Measurements from ENCODE around the gene USP48.

Gene USP48

DNA sequence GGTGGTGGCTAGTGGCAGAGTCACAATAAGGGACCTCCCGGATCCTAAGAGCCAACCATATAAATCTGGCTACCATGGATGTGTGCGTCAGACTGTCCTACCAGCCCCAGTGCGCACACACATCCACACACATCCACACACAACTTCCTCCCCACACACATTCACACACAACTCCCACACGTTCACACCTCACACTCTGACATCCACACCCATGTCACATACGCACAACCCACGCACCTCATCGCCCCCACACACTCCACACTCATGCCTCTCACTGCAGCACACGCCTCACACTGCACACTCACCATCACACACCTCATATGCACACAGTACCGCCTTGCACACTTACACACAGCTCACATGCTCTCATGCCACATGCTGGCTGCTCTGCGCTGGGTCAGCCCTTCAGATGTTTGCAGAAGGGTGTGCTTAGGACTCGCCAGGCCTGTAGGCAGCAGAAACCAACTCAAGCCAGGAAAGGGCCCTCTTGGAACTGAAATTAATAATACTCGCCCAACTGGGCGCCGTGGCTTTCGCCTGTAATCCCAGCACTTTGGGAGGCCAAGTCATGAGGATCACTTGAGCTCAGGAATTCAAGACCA is 32.1 kb upstream of the USP48 start:
- POLR2A ChIA-PET: no interaction called here
- no peak overlapping the region for H3K4me3 ChIP-seq (ENCODE audit: low read depth, low read length)
- CTCF ChIA-PET: no interaction called here

DNA sequence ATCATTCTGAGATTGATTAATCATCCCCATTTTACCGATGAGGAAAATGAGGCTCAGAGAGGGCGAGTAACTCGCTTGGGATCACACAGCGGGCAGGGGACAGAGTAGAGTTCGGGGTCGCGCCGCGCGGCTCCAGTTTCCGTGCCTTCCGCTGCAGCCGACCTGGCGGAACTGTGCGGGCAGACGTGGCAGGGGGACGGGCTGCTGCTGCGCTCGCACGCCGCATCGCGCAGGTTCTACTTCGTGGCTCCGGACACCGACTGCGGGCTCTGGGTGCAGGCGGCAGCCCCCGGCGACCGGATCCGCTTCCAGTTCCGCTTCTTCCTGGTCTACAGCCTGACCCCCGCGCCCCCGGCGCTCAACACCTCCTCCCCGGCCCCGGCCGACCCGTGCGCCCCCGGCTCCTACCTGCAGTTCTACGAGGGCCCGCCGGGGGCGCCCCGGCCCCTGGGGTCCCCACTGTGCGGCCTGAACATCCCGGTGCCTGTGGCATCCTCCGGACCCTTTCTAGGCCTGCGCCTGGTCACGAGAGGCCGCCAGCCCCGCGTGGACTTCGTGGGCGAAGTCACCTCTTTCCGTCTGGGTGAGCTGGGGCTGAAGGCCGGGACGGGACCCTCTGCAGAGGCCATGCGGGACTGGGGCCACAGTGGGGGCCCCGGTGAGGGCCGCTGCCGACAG is 31.4 kb upstream of the USP48 start:
- TF ChIP-seq MZF1 (tag by site-specific recombination; IDR thresholded peaks at IDR 0.05; ENCODE audit: borderline replicate concordance) (no peak), ZNF777 (tag by site-specific recombination; IDR thresholded peaks at IDR 0.05; ENCODE audit: borderline replicate concordance) (no peak), ZNF654 (tag by site-specific recombination; IDR thresholded peaks at IDR 0.05; ENCODE audit: low read depth) (no peak), ZNF768 (tag by site-specific recombination; IDR thresholded peaks at IDR 0.05) (peak; percentile 59; the same call in 1 of the 2 replicates), ZNF157 (tag by site-specific recombination; IDR thresholded peaks at IDR 0.05) (no peak), ZNF426 (tag by site-specific recombination; IDR thresholded peaks at IDR 0.05) (no peak)
- TF ChIP-seq, protein P1, sequence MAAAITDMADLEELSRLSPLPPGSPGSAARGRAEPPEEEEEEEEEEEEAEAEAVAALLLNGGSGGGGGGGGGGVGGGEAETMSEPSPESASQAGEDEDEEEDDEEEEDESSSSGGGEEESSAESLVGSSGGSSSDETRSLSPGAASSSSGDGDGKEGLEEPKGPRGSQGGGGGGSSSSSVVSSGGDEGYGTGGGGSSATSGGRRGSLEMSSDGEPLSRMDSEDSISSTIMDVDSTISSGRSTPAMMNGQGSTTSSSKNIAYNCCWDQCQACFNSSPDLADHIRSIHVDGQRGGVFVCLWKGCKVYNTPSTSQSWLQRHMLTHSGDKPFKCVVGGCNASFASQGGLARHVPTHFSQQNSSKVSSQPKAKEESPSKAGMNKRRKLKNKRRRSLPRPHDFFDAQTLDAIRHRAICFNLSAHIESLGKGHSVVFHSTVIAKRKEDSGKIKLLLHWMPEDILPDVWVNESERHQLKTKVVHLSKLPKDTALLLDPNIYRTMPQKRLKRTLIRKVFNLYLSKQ (tag by site-specific recombination; IDR thresholded peaks at IDR 0.05; ENCODE audit: borderline replicate concordance): no peak
- no peaks in the 10 kb centered on the region for H3K36me3 ChIP-seq (ENCODE audit: control insufficient read depth in 2 of 2, insufficient read depth in 1 of 2, low read length in 2 of 2)
- H3K4me1 ChIP-seq (ENCODE audit: control insufficient read depth, insufficient read depth, low read length): no peaks in the 10 kb centered on the region
- H3K4me3 ChIP-seq (ENCODE audit: low read depth, low read length): no peak overlapping the region
- no peaks in the 10 kb centered on the region for H3K9me3 ChIP-seq (ENCODE audit: control insufficient read depth, insufficient read depth, low read depth, low read length)
- ChIA-PET POLR2A (no interaction called here), CTCF (no interaction called here)
- H3K27ac ChIP-seq (ENCODE audit: extremely low read depth, low read depth, low read length): no peak overlapping the region

More for the DNA sequence above, 32.1 kb upstream of the USP48 start:
- TF ChIP-seq ZNF600 (tag by site-specific recombination; IDR thresholded peaks at IDR 0.05): peak; percentile 62; the same call in 1 of the 2 replicates
- TF ChIP-seq ZNF544 (tag by site-specific recombination; IDR thresholded peaks at IDR 0.05): no peak
- peak; percentile 40; the same call in 1 of the 2 replicates for TF ChIP-seq ZNF658 (tag by site-specific recombination; IDR thresholded peaks at IDR 0.05)
- peak; percentile 99 for TF ChIP-seq ZFHX2 (tag by site-specific recombination; conservative IDR thresholded peaks at IDR 0.05)
- TF ChIP-seq, protein P2, sequence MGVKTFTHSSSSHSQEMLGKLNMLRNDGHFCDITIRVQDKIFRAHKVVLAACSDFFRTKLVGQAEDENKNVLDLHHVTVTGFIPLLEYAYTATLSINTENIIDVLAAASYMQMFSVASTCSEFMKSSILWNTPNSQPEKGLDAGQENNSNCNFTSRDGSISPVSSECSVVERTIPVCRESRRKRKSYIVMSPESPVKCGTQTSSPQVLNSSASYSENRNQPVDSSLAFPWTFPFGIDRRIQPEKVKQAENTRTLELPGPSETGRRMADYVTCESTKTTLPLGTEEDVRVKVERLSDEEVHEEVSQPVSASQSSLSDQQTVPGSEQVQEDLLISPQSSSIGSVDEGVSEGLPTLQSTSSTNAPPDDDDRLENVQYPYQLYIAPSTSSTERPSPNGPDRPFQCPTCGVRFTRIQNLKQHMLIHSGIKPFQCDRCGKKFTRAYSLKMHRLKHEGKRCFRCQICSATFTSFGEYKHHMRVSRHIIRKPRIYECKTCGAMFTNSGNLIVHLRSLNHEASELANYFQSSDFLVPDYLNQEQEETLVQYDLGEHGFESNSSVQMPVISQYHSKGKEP (tag by site-specific recombination; IDR thresholded peaks at IDR 0.05): no peak
- TF ChIP-seq, protein P3, sequence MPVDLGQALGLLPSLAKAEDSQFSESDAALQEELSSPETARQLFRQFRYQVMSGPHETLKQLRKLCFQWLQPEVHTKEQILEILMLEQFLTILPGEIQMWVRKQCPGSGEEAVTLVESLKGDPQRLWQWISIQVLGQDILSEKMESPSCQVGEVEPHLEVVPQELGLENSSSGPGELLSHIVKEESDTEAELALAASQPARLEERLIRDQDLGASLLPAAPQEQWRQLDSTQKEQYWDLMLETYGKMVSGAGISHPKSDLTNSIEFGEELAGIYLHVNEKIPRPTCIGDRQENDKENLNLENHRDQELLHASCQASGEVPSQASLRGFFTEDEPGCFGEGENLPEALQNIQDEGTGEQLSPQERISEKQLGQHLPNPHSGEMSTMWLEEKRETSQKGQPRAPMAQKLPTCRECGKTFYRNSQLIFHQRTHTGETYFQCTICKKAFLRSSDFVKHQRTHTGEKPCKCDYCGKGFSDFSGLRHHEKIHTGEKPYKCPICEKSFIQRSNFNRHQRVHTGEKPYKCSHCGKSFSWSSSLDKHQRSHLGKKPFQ (tag by site-specific recombination; IDR thresholded peaks at IDR 0.05): peak; percentile 84
- peak; percentile 99 for TF ChIP-seq EGR2 (tag by site-specific recombination; IDR thresholded peaks at IDR 0.05; ENCODE audit: low read depth)
- Histone ChIP-seq H3K4me1 (ENCODE audit: control insufficient read depth, insufficient read depth, low read length) (no peaks in the 10 kb centered on the region), H3K36me3 (ENCODE audit: control insufficient read depth in 2 of 2, insufficient read depth in 1 of 2, low read length in 2 of 2) (no peaks in the 10 kb centered on the region), H3K9me3 (ENCODE audit: control insufficient read depth, insufficient read depth, low read depth, low read length) (no peaks in the 10 kb centered on the region), H3K27ac (ENCODE audit: extremely low read depth, low read depth, low read length) (no peak overlapping the region)

DNA sequence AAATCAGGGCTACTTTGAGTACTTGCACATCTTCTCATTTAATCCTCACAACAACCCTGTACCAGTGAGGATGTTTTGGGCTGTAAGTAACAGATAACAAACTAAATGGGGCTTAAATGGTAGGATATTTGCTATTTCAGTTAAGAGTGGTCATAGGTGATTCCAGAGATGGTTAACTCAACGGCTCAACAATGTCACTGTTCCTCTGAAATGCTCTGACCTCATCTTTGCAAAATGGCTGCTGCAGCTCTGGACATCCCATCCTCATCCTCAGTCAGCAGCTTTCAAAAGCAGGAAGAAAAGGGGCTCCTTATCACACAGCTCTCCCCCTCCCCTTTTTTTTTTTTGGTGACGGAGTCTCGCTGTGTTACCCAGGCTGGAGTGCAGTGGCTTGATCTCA is 30.6 kb upstream of the USP48 start:
- no peak overlapping the region for H3K4me3 ChIP-seq (ENCODE audit: low read depth, low read length)
- H3K4me1 ChIP-seq (ENCODE audit: control insufficient read depth, insufficient read depth, low read length): no peaks in the 10 kb centered on the region
- H3K27ac ChIP-seq (ENCODE audit: extremely low read depth, low read depth, low read length): no peak overlapping the region
- CTCF ChIA-PET: no interaction called here
- no peaks in the 10 kb centered on the region for H3K9me3 ChIP-seq (ENCODE audit: control insufficient read depth, insufficient read depth, low read depth, low read length)
- no peaks in the 10 kb centered on the region for H3K36me3 ChIP-seq (ENCODE audit: control insufficient read depth in 2 of 2, insufficient read depth in 1 of 2, low read length in 2 of 2)
- POLR2A ChIA-PET: no interaction called here
- no peak for TF ChIP-seq ZNF654 (tag by site-specific recombination; IDR thresholded peaks at IDR 0.05; ENCODE audit: low read depth)
- TF ChIP-seq ZNF610 (tag by site-specific recombination; IDR thresholded peaks at IDR 0.05; ENCODE audit: borderline replicate concordance): no peak
- TF ChIP-seq HOXC10 (CRISPR knock-in tag; IDR thresholded peaks at IDR 0.05): no peak
- TF ChIP-seq ZFP41 (tag by site-specific recombination; IDR thresholded peaks at IDR 0.05; ENCODE audit: borderline replicate concordance): no peak
- TF ChIP-seq ZIC2 (tag by site-specific recombination; IDR thresholded peaks at IDR 0.05): no peak
- TF ChIP-seq, protein P4, sequence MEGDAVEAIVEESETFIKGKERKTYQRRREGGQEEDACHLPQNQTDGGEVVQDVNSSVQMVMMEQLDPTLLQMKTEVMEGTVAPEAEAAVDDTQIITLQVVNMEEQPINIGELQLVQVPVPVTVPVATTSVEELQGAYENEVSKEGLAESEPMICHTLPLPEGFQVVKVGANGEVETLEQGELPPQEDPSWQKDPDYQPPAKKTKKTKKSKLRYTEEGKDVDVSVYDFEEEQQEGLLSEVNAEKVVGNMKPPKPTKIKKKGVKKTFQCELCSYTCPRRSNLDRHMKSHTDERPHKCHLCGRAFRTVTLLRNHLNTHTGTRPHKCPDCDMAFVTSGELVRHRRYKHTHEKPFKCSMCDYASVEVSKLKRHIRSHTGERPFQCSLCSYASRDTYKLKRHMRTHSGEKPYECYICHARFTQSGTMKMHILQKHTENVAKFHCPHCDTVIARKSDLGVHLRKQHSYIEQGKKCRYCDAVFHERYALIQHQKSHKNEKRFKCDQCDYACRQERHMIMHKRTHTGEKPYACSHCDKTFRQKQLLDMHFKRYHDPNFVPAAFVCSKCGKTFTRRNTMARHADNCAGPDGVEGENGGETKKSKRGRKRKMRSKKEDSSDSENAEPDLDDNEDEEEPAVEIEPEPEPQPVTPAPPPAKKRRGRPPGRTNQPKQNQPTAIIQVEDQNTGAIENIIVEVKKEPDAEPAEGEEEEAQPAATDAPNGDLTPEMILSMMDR (tag by site-specific recombination; IDR thresholded peaks at IDR 0.05): no peak
- TF ChIP-seq, protein P5, sequence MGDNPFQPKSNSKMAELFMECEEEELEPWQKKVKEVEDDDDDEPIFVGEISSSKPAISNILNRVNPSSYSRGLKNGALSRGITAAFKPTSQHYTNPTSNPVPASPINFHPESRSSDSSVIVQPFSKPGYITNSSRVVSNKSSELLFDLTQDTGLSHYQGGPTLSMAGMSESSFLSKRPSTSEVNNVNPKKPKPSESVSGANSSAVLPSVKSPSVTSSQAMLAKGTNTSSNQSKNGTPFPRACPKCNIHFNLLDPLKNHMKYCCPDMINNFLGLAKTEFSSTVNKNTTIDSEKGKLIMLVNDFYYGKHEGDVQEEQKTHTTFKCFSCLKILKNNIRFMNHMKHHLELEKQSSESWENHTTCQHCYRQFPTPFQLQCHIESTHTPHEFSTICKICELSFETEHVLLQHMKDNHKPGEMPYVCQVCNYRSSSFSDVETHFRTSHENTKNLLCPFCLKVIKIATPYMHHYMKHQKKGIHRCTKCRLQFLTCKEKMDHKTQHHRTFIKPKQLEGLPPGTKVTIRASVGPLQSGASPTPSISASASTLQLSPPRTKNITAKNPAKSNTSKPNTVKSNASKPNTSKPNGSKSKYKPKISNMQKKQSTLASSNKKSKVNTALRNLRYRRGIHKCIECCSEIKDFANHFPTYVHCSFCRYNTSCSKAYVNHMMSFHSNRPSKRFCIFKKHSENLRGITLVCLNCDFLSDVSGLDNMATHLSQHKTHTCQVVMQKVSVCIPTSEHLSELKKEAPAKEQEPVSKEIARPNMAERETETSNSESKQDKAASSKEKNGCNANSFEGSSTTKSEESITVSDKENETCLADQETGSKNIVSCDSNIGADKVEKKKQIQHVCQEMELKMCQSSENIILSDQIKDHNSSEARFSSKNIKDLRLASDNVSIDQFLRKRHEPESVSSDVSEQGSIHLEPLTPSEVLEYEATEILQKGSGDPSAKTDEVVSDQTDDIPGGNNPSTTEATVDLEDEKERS (tag by site-specific recombination; IDR thresholded peaks at IDR 0.05): 0 out of 2 replicates have a peak, but pooled peaks have one; percentile 63
- TF ChIP-seq GLI2 (tag by site-specific recombination; IDR thresholded peaks at IDR 0.05; ENCODE audit: borderline replicate concordance, low read depth): no peak
